ENCODE data around the gene KLF7.

GRCh38 chr2:207128867-207129266 is 36.9 kb downstream of the KLF7 start:
- TF ChIP-seq CTCF (IDR thresholded peaks at IDR 0.05 in 2 of 3, conservative IDR thresholded peaks at IDR 0.05 in 1 of 3; ENCODE audit: borderline replicate concordance in 1 of 3, insufficient read depth in 1 of 3, low read depth in 2 of 3, low read length in 2 of 3) (no peak), RAD21 (IDR thresholded peaks at IDR 0.05; ENCODE audit: low read depth) (no peak), REST (IDR thresholded peaks at IDR 0.05; ENCODE audit: low read depth) (no peak), SIN3A (IDR thresholded peaks at IDR 0.05; ENCODE audit: low read depth) (no peak), ATF3 (IDR thresholded peaks at IDR 0.05) (no peak), POLR2A (IDR thresholded peaks at IDR 0.05; ENCODE audit: borderline replicate concordance, extremely low read depth, insufficient read depth, insufficient read length) (no peak), EZH2 (IDR thresholded peaks at IDR 0.05) (no peak), ZBTB33 (IDR thresholded peaks at IDR 0.05; ENCODE audit: extremely low read depth, insufficient replicate concordance, low read length) (no peak), MAX (IDR thresholded peaks at IDR 0.05) (no peak), POLR2AphosphoS5 (IDR thresholded peaks at IDR 0.05; ENCODE audit: low read depth, low read length) (no peak)
